MM.1S (cell line): Measurements from ENCODE around the gene CITED4.

Source experiments
- EZH2 ChIP-seq: fragments of 300-600 bp; sonication (generic); optimal IDR thresholded peaks from 2 replicates; pipeline ENCODE3; 2017; ENCODE audit warnings: low read depth, mild to moderate bottlenecking, antibody characterized with exemption, low read length, mixed read lengths
- EZH2phosphoT487 ChIP-seq: fragments of 300-600 bp; sonication (generic); IDR thresholded peaks from 2 replicates; pipeline ENCODE4 v1.6.1; 2018; ENCODE audit warnings: antibody characterized with exemption, low read length
- TF ChIP-seq, protein P1 (sequence below): fragments of 300-600 bp; sonication (generic); IDR thresholded peaks from 2 replicates; pipeline ENCODE4 v1.5.1; 2016; ENCODE audit warnings: antibody characterized with exemption, low read length, mixed read lengths

- TF ChIP-seq, protein P1, sequence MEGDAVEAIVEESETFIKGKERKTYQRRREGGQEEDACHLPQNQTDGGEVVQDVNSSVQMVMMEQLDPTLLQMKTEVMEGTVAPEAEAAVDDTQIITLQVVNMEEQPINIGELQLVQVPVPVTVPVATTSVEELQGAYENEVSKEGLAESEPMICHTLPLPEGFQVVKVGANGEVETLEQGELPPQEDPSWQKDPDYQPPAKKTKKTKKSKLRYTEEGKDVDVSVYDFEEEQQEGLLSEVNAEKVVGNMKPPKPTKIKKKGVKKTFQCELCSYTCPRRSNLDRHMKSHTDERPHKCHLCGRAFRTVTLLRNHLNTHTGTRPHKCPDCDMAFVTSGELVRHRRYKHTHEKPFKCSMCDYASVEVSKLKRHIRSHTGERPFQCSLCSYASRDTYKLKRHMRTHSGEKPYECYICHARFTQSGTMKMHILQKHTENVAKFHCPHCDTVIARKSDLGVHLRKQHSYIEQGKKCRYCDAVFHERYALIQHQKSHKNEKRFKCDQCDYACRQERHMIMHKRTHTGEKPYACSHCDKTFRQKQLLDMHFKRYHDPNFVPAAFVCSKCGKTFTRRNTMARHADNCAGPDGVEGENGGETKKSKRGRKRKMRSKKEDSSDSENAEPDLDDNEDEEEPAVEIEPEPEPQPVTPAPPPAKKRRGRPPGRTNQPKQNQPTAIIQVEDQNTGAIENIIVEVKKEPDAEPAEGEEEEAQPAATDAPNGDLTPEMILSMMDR = no peak
- TF ChIP-seq EZH2 = no peak
- no peak for TF ChIP-seq EZH2phosphoT487
These were observed 36.3 kb upstream of the CITED4 start for GRCh38 chr1:40898431-40898901.
